Stimulated activated effector memory CD8-positive, alpha-beta T cell treated with anti-CD3 and anti-CD28 coated beads, Interleukin-12 subunit alpha, Interleukin-12 subunit beta, amount 100 ng/mL, for 72 hours (primary cell): Measurements from ENCODE around the gene IPPK.
"Not testable (repeated sequence)": the region's sequence is repeated elsewhere in the genome, so short reads cannot be mapped to it uniquely, and the experiment has no call there.

Source experiments
- ATAC-seq: fragments of 150-1000 bp; cut with Tn5 transposase; 2 replicates; pipeline ENCODE4 v1.10.0; 2021
- DNase-seq, 2 donors: peaks; one replicate each; pipeline ENCODE4 v3.0.0; 2021 to 2022; ENCODE audit warnings: low spot score in 2 of 2
- H3K27ac Mint-ChIP-seq: one replicate; pipeline ENCODE4 v1.8.0; 2022; ENCODE audit warnings: mild to moderate bottlenecking, mixed read lengths
- H3K36me3 Mint-ChIP-seq: one replicate; pipeline ENCODE4 v1.8.0; 2022; ENCODE audit warnings: mild to moderate bottlenecking, mixed read lengths
- H3K4me1 Mint-ChIP-seq: one replicate; pipeline ENCODE4 v1.8.0; 2022; ENCODE audit warnings: mixed read lengths
- H3K4me3 Mint-ChIP-seq: one replicate; pipeline ENCODE4 v1.8.0; 2022; ENCODE audit warnings: mild to moderate bottlenecking, mixed read lengths
- H3K9me3 Mint-ChIP-seq: one replicate; pipeline ENCODE4 v1.8.0; 2022; ENCODE audit warnings: mixed read lengths

The IPPK gene

DNA sequence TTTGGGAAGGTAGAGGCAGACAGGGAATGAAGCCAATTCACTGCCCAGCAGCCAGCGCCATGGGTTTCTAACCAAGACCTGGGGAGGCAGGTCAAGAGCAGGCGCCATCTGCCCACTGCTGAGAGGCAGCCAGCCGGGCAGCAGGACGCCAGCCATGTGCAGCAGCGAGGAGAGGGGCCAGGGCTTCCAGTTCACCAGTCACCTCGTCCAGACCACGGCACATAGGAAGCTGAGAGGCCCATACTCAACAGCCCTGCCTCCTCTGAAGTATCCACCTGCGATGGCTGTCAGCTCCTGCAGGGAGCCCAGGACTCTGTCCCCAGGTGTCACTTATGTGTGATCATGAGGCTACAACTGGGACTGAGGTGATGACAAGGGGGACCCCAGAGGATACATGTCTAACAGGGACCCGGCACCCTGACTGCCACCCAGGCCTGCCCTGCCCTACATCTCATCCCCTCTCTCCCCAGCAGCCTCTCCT lies 30.1 kb downstream of the IPPK start:
- peaks cover 85% of the 10 kb centered on the region for H3K36me3 Mint-ChIP-seq
- DNase-seq (no peak), ATAC-seq (no peak)
- H3K4me3 Mint-ChIP-seq = no peak overlapping the region
- H3K27ac Mint-ChIP-seq = no peak overlapping the region
- no peaks in the 10 kb centered on the region for H3K9me3 Mint-ChIP-seq
- peaks cover 6% of the 10 kb centered on the region for H3K4me1 Mint-ChIP-seq

DNA sequence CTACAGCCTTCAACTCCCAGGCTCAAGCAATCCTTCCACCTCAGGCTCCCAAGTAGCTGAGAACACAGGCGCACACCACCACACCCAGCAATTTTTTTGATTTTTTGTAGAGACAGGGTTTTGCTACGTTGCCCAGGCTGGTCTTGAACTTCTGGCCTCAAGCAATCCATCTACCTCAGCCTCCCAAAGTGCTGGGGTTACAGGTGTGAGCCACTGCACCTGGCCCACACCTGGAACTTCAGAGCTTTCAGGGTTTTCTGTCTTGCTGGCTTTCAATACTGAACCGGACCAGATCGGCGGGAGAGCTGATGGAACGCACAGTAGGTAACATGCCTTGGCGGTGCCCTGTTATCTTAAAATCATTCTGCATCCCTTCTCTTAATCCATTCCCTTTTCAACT lies 30.8 kb downstream of the IPPK start:
- no peaks in the 10 kb centered on the region for H3K9me3 Mint-ChIP-seq
- no peak overlapping the region for H3K4me3 Mint-ChIP-seq
- peaks cover 6% of the 10 kb centered on the region for H3K4me1 Mint-ChIP-seq
- no peak overlapping the region for H3K27ac Mint-ChIP-seq
- ATAC-seq (no peak), DNase-seq (no peak)
- H3K36me3 Mint-ChIP-seq = peaks cover 85% of the 10 kb centered on the region

DNA sequence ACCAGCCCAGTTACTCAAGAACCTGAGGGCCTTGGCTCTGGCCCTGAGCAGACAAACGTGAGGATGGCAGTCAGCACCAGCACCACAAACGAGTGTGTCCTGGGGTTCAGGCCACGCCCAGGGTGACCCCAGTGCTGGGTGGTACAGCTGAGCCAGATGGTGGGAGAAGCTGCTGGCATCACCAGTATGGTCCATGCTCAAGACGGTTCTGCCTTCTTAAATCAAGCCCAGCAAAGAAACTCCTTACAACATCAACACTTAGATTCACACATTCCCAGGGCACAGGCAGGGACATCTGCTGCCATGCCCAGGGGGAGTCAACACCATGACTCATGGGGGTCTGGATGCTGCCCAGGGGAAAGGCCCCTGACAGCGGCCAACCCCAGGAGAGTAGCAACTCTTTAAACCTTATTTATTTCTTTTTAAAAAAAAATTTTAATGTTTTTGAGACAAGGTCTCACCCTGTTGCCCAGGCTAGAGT lies 31.3 kb downstream of the IPPK start:
- Mint-ChIP-seq H3K27ac (peak overlapping the region; percentile 43), H3K9me3 (no peaks in the 10 kb centered on the region), H3K4me1 (peaks cover 6% of the 10 kb centered on the region), H3K4me3 (no peak overlapping the region), H3K36me3 (peaks cover 85% of the 10 kb centered on the region)
- ATAC-seq (no peak), DNase-seq (no peak)

DNA sequence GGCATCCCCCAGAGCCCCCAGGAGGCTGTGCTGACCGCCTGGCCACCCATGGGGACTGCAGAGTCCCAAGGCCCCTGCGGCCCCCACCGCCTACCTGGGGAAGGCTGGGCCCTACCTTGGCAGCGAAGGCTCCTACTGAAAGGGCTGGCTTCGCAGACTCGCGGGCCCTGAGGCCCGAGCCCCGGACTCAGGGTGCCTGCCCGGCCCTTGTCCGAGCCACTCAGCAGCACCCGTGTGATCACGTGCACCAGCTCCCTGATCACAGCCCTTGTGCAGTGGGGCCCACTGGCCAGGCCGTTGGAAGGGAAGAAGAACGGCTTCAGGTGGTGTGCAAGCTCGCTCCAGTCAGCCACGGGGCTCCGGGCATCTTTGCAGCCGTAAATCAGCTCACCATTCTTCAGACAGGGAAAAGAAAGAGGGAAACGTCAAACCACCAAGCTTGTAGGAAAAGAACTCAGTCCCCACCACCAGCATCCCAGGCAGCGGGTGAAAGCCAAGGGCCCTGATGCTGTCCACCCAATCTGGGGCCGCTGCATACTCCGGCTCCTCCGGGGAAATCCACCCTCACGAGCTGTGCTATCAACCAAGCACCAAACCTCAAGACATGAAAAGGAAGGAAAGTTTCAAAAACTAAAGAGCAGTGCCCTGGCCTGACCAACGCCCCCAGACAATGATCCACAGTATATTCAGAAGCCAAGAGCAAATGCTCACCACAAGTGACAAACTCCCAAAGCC lies 31.9 kb downstream of the IPPK start:
- H3K27ac Mint-ChIP-seq = peak overlapping the region; percentile 43
- H3K36me3 Mint-ChIP-seq = peaks cover 85% of the 10 kb centered on the region
- no peak for ATAC-seq
- H3K9me3 Mint-ChIP-seq = no peaks in the 10 kb centered on the region
- H3K4me1 Mint-ChIP-seq = peaks cover 6% of the 10 kb centered on the region
- H3K4me3 Mint-ChIP-seq = no peak overlapping the region
- no peak for DNase-seq

DNA sequence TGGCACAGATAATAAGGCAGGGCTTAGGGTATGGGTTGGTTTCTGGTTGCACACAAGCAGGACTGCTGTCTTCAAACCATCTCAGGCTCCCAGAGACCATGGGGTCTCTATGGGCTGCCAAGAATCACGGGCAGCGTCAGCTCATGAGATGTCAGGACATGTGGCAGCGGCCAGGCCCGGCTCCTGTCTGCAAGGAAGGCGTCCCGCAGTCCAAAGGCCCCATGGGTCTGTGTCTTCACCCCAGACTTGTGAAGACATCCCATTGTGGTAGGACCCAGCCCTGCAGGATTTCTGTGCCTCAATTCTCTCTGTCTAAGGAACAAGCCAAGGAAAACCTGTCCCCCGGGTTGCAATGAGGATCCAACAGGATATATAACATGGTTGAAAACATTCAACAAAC lies 32.6 kb downstream of the IPPK start:
- no peaks in the 10 kb centered on the region for H3K9me3 Mint-ChIP-seq
- H3K4me1 Mint-ChIP-seq = peaks cover 6% of the 10 kb centered on the region
- no peak for DNase-seq
- no peak overlapping the region for H3K4me3 Mint-ChIP-seq
- no peak overlapping the region for H3K27ac Mint-ChIP-seq
- H3K36me3 Mint-ChIP-seq = peaks cover 85% of the 10 kb centered on the region
- ATAC-seq = no peak

DNA sequence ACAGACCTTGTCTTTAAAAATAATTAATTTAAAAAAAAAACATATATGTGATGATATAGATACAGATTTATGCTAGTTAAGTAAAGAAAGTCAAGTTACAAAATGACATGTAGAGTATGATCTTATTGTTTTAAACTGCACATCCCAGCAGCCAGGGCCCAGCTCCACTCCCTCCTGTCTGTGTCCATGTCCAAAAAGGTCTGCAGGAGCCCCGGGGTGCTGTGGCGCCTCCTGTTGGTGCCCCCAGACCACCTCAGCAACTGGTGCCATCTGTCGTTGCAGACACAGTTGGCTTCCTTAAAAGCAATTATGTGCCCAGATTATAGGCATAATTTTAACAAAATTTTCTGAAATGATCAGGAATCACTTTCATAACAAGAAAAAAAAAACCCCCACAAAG lies 33.3 kb downstream of the IPPK start:
- no peak overlapping the region for H3K27ac Mint-ChIP-seq
- DNase-seq (no peak), ATAC-seq (no peak)
- no peaks in the 10 kb centered on the region for H3K9me3 Mint-ChIP-seq
- peaks cover 85% of the 10 kb centered on the region for H3K36me3 Mint-ChIP-seq
- no peak overlapping the region for H3K4me3 Mint-ChIP-seq
- H3K4me1 Mint-ChIP-seq = peaks cover 9% of the 10 kb centered on the region

DNA sequence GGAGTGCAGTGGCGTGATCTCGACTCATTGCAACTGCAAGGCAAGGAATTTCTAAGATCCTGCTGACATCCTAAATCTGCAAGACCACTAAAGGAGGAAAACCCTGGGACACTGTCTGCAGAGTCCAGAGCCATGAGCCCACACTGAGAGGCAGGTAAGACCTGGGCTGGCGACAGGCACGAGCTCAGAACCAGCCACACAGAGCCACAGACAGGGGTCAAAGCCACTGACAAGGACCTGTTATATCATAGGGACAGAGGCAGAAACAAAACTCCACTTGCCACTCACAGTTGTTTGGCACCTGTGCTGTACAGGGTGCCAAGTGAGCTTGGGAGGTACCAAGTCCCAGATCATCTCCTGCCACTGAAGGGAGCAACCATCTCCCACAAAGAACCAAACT lies 34.2 kb downstream of the IPPK start:
- Mint-ChIP-seq H3K27ac (no peak overlapping the region), H3K36me3 (peaks cover 89% of the 10 kb centered on the region), H3K4me3 (no peak overlapping the region), H3K9me3 (no peaks in the 10 kb centered on the region), H3K4me1 (peaks cover 8% of the 10 kb centered on the region)
- no peak for ATAC-seq
- no peak for DNase-seq

DNA sequence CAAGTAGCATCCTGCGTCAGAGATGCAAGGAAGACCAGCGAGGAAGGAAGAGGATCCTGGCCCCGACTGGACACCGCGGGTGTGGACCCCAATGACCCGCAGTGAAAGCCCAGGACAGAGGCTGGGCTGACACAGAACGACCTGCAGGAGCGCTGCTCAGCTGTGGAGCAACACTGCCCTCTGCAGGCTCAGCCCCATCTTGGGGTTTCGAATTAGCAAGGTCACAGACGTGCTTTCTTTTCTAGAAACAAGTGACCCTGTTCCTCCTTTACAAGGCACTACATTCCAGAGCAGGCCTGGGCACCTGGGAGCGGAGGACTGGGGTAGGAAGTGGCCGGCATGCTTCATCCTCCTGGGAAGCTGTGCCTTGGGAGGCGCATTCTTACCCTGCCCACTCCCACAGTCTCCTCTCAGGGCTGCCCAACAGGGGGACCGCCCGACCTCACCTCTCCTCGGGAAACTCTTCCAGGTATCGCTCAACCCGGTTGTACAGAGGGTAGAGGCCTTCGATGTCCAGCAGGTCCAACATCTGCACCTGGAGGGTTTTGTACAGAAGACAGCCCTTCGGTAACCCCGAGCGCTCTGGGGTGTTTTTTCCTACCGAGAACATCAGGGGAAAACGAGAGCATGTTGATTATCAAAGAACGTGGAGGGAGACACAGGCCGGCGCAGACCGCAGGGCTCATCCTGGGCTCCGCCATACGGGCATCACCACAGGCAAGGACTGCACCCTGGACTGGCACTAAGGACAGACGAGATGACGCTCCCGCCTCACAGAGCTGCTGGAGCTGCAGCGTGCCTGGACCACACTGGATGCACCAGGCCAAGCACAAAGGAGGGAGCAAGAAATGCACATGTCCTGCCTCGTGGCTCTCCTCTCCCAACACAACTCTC lies 35.0 kb downstream of the IPPK start:
- DNase-seq (peak; percentile 50 to 82), ATAC-seq (peak; percentile 55)
- H3K27ac Mint-ChIP-seq = no peak overlapping the region
- H3K4me3 Mint-ChIP-seq = no peak overlapping the region
- H3K9me3 Mint-ChIP-seq = no peaks in the 10 kb centered on the region
- peaks cover 91% of the 10 kb centered on the region for H3K36me3 Mint-ChIP-seq
- peaks cover 8% of the 10 kb centered on the region for H3K4me1 Mint-ChIP-seq

DNA sequence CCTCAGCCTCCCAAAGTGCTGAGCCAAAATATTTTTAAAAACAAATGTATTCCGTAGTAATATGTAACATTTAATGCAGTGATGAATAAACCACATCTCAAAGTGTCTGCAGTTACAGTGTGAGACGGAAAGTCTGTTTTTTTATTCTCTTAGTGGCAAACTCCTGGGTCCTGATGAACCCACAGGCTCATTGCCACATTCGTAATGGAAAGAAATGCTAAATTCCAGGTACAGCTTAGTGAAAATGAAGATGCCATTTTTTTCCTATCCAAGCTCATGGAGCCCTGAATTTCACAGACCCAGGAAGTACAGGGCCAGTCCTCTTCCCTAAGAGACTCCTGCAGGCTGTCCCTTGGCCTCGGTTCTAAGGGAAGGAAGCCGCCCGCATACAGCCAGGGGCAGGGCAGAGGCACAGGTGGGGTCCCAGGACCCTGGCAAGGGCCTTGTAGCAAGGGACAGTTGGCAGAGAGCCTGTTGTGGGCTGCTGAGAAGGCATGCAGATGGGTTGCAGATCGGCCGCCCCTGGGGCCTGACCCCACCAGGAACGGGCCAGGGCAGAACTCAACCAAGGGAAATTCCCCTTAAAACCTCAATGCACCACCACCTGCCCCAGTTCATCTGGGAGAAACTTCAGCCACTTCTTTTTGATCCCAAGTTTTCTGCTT lies 36.2 kb downstream of the IPPK start:
- no peak overlapping the region for H3K4me3 Mint-ChIP-seq
- H3K4me1 Mint-ChIP-seq = peaks cover 8% of the 10 kb centered on the region
- ATAC-seq (no peak), DNase-seq (no peak)
- no peaks in the 10 kb centered on the region for H3K9me3 Mint-ChIP-seq
- peaks cover 96% of the 10 kb centered on the region for H3K36me3 Mint-ChIP-seq
- H3K27ac Mint-ChIP-seq = no peak overlapping the region

DNA sequence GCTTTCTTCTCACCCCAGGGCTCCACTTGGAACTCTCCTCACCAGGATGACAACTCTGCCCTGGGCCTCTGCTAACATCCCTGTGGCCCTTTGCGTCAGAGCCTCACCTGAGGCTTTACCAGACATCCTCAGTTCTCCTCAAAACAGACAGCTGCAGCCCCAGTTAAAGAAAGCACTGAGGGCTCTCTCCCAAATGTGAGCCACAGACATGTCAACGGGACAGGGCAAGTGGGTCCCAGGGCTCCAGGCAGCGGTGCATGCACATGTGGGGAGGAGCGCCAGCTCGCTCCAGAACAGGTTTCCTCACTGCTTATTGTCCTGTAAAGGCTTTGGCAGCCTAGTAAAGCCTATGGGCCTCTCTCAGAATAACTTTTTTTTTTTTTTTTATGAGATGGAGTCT lies 37.3 kb downstream of the IPPK start:
- Mint-ChIP-seq H3K36me3 (peaks cover 99% of the 10 kb centered on the region), H3K4me1 (peaks cover 8% of the 10 kb centered on the region), H3K27ac (peak overlapping the region; percentile 20), H3K4me3 (no peak overlapping the region), H3K9me3 (no peaks in the 10 kb centered on the region)
- no peak for ATAC-seq
- DNase-seq = no peak

DNA sequence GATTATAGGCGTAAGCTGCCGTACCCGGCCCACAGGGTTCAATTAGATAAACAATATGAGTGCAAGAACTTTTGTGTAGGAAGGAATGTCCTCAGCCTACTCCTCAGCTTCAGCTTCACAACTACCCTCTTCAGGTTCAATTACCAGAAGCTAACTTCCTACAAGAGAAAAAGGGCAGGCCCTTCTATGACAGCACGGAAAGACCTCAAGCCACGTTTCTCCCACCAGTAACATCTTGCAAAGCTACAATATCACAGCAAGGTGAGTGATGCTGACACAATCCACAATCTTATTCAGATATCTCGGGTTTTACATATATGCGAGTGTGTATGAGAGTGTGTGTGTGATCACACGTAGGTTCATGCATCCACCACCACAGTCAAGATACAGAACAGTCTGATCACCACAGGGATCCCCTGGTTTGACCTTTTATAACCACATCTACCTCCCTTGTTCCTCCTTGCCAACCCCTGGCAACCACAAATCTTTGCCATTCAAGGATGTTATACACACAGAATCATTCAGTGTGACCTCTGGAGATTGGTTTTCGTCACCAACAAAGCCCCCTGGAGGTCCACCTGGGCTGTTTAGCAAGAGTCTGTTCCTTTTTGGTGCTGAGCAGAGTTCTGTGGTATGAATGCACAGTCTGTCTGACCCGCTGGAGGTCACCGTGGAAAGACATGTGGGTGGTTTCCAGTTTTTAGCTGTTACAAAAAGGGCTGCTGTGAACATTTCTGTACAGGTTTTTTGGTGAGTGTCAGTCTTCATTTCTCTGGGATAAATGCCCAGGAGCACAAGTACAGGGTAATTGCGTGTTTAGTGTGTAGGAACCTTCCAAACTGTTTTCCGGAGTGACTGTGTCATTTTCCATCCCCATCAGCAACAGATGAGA lies 38.2 kb downstream of the IPPK start:
- peak; percentile 91 for ATAC-seq
- H3K9me3 Mint-ChIP-seq = no peaks in the 10 kb centered on the region
- H3K4me1 Mint-ChIP-seq = peaks cover 9% of the 10 kb centered on the region
- peaks cover 100% of the 10 kb centered on the region for H3K36me3 Mint-ChIP-seq
- no peak for DNase-seq
- H3K27ac Mint-ChIP-seq = peak overlapping the region; percentile 87
- no peak overlapping the region for H3K4me3 Mint-ChIP-seq

DNA sequence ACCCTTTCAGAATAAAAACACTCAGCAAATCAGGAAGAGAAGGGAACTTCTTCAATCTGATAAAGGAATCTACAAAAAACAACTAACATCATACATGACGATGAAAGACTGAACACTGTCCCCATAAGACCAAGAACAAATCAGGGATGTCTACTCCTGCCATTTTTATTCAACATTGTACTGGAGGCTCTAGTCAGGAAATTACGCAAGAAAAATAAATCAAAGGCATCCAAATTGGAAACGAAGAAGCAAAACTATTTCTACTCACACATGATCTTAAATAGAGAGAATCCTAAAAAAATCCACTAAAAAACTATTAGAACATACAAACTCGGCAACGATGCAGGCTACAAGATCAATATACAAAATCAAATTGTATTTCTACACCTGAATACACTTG lies 42.3 kb downstream of the IPPK start:
- Mint-ChIP-seq H3K4me1 (peaks cover 21% of the 10 kb centered on the region), H3K27ac (no peak overlapping the region), H3K9me3 (no peaks in the 10 kb centered on the region), H3K4me3 (no peak overlapping the region), H3K36me3 (peaks cover 98% of the 10 kb centered on the region)
- ATAC-seq (no peak), DNase-seq (no peak)

DNA sequence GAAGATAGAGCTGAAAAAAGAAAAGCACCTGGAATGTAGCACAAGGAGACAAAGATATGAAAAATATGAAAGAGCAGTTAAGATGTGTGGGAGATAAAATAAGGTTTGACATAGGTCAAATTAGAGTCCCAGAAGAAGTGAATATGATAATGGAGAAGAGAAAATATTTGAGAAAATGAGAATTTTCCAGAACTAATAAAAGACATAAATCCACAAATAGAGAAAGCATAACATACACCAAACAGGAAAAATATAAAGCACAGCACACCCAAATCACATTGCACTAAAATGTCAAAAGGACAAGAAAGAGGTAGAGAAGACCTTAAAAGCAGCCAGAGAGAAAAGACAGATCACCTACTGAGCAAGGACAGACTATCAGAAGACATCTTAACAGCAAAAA lies 43.4 kb downstream of the IPPK start:
- Mint-ChIP-seq H3K4me1 (peaks cover 14% of the 10 kb centered on the region), H3K9me3 (no peaks in the 10 kb centered on the region), H3K4me3 (no peak overlapping the region), H3K36me3 (peaks cover 94% of the 10 kb centered on the region), H3K27ac (no peak overlapping the region)
- DNase-seq (no peak), ATAC-seq (no peak)

DNA sequence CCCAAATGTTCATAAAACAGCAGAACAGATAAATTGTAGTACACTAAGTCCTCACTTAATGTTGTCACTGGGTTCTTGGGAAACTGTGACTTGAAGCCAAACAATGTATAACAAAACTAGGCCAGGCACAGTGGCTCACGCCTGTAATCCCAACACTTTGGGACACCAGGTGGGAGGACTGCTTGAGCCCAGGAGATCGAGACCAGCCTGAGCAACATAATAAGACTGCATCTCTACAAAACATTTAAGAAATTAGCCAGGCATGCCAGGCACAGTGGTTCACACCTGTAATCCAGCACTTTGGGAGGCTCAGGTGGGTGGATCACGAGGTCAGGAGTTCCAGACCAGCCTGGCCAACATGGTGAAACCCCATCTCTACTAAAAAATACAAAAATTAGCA lies 46.0 kb downstream of the IPPK start:
- not testable (repeated sequence) for DNase-seq, H3K4me3 Mint-ChIP-seq, H3K9me3 Mint-ChIP-seq, H3K27ac Mint-ChIP-seq, ATAC-seq
- Mint-ChIP-seq H3K36me3 (peaks cover 74% of the 10 kb centered on the region), H3K4me1 (peaks cover 14% of the 10 kb centered on the region)
